Loucy (cell line): ENCODE measurements around the gene STMND1.

Experiments
- EZH2phosphoT487 ChIP-seq: fragments of 200-600 bp; IDR thresholded peaks from 2 replicates; pipeline ENCODE4 v1.6.1; 2018; ENCODE audit warnings: antibody characterized with exemption, mild to moderate bottlenecking, moderate library complexity, borderline replicate concordance
- TF ChIP-seq, protein P1 (sequence below): fragments of 200-600 bp; sonication (generic); conservative IDR thresholded peaks from 2 replicates; pipeline ENCODE4 v1.5.1; 2014; ENCODE audit warnings: mild to moderate bottlenecking, antibody characterized with exemption, low read length

DNA sequence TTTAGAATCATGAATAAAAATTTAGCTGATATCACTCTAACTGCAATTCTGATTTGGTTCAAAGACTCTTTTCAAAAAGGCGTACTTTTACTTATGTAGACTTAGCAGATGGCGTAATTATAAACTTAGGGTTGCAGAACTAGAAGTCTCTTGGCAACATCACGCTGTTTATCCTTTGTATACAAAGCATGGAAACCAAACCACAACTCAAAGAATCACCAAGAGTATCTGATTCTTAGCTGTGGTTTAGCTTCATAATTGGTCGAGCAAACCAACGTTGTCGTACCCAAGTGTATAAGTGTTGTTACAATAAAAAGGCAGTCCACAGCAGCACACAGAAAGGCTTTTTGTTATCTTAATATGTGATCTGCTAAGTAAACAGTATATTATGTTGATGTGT is 18.2 kb downstream of the STMND1 start:
- TF ChIP-seq, protein P1, sequence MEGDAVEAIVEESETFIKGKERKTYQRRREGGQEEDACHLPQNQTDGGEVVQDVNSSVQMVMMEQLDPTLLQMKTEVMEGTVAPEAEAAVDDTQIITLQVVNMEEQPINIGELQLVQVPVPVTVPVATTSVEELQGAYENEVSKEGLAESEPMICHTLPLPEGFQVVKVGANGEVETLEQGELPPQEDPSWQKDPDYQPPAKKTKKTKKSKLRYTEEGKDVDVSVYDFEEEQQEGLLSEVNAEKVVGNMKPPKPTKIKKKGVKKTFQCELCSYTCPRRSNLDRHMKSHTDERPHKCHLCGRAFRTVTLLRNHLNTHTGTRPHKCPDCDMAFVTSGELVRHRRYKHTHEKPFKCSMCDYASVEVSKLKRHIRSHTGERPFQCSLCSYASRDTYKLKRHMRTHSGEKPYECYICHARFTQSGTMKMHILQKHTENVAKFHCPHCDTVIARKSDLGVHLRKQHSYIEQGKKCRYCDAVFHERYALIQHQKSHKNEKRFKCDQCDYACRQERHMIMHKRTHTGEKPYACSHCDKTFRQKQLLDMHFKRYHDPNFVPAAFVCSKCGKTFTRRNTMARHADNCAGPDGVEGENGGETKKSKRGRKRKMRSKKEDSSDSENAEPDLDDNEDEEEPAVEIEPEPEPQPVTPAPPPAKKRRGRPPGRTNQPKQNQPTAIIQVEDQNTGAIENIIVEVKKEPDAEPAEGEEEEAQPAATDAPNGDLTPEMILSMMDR = no peak
- TF ChIP-seq EZH2phosphoT487 = no peak
